Right ventricle myocardium inferior (tissue), 1 donor: ENCODE results near the gene APBB2. TPM values are rescaled to one million over a fixed set of nuclear protein-coding genes. Genes with fewer than 3 reads are reported as not detected.
"Not testable (repeated sequence)": the region's sequence is repeated elsewhere in the genome, so short reads cannot be mapped to it uniquely, and the experiment has no call there.

Experiments used
- ATAC-seq: fragments of 200-7000 bp; cut with Tn5 transposase; one replicate; pipeline ENCODE4 v1.9.1; 2020; ENCODE audit warnings: mild to moderate bottlenecking, moderate library complexity
- DNase-seq: peaks from one replicate; pipeline ENCODE4 v3.0.0; 2021; ENCODE audit errors: missing footprints
- intact Hi-C: fragments of 100-400 bp; cut with DNase I; formaldehyde crosslinking; loops from one replicate; pipeline ENCODE4 v1.11.0; 2022
- total RNA-seq: library from RNA; stranded (reverse); fragmentation: NEBNext Ultra II Directional; extraction: Animal tissue kit (Norgen Biotek cat#: 25700); gene quantifications from one replicate; pipeline ENCODE4 v1.2.1, GENCODE V29; 2021
- donor health status: DM: no; HTN: yes; CAD: no; lungs with severe emphysema.

Gene APBB2
- total RNA-seq, 1 donor from 2014 or later: 23.8 TPM

DNA sequence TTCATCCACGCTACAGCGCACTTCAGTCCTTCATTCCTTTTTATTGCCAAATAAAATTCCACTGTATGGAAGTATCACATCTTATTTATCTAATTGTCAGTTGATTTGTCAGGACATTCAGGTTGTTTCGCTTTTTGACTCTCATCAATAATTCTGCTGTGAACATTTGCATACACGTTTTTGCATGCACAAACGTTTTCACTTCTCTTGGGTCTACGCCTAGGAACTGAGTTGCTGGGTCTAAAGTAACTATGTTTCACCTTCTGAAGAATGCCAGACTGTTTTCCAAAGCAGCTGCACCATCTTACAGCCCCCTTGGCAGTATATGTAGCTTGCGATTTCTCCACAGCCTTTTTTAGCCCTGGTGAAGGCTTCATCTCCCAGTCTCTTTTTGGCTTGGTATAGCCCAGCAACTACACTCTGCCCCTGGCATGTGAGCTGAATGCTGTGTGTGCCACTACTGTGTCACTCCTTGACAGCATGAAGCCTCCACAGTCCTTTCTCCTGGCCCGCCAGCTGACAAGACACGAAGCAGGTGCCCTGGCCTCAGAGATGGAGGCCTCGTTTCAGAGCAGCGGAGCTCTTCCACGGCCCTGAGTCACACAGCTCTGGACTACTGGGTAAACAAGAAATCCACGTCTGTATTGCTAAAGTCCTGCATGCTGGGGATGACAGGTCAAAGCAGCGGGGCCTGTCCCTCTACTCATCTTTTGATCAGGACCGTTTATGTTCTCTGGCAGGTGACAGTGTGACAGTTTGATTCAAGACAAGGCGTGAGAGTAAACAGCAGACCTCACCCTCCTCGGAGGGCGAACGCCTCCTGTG lies 389.1 kb downstream of the APBB2 start:
- intact Hi-C loops: no loop called here
- peak; percentile 28 for DNase-seq
- no peak for ATAC-seq

DNA sequence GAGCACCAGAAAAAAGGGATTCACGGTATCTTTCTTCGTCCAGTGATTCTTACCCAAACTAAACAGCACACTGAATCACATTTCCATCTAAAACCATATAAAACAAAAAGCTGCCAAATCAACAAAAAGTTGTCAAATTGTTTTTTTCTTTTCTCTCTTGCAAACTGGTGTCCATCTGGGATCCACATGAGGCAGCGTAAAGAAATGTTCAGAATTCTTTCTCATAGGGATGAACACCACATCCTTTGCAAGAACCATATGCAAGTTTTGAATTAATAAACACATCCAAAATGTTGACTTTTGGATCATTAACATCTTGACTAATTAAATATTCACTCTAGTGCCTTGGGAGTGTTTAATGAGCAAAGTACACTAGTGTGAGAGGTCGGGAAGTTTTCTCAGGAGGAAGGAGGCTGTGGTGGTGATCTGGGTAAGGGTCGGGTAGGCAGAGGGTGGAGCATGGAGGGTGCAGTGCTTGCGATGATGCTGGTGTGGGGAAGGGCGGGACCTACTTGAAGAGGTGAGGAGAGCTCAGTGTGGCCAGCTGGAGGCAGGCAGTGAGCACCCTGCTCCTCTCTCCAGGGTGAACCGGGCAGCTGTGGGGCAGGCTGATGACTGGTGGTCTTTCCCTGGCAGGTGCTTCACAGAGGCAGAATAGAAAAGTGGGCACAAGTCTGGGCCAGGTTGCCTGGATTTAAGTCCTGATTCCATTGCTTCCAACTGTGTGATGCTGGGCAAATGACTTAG lies 391.7 kb downstream of the APBB2 start:
- intact Hi-C loops: no loop called here
- DNase-seq: no peak
- no peak for ATAC-seq

GRCh38 chr4:40820101-40820500 lies 394.2 kb downstream of the APBB2 start:
- DNase-seq (no peak), ATAC-seq (no peak)
- intact Hi-C loops: no loop called here

- DNase-seq, intact Hi-C loops, ATAC-seq: not testable (repeated sequence)
Observed at GRCh38 chr4:40817157-40817556, 397.2 kb downstream of the APBB2 start.

DNA sequence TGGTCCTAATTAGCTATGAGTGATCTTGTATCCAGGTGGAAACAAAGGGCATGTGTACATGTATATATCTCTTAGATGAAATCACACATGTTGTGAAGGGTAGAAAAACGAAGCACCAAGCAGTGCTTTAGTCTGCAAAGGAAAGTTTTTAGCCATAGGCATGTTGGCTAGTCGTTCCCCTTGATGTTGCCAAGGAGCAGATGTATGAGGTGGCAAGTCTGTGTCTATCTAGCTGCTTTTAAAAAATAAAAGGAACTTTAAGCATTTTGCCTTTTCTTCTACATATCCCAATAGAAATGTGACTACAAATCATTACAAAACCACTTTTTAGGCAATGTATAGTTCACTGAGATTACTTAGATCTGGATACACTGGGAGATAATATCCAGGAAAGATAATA lies 401.5 kb downstream of the APBB2 start:
- ATAC-seq: no peak
- intact Hi-C loops: no loop called here

DNA sequence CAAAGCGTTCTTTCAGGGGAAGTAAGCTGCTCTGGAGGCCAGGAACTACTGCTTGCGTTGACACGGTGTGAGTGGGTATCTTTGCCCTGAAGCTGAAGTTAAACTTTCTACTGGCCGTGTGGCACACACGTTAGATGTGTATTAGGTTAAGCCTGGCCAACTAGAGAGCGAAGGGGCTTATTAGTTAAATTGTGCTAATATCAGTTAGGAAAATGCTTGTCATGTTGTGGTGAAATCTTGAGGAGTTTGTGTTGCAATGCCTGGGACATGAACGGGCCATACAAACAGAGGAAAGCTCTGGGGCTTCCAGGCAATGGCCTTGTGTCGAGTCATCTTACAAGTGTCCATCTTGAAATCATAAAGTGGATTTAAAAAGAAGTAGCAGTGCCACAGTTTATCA lies 402.0 kb downstream of the APBB2 start:
- intact Hi-C loops: no loop called here
- peak; percentile 43 for DNase-seq

More for the DNA sequence above, 401.5 kb downstream of the APBB2 start:
- DNase-seq: no peak

GRCh38 chr4:40811956-40812355 lies 402.4 kb downstream of the APBB2 start:
- ATAC-seq (no peak), DNase-seq (no peak)
- intact Hi-C loops: no loop called here

More for the DNA sequence above, 402.0 kb downstream of the APBB2 start:
- peak; percentile 26 for ATAC-seq

DNA sequence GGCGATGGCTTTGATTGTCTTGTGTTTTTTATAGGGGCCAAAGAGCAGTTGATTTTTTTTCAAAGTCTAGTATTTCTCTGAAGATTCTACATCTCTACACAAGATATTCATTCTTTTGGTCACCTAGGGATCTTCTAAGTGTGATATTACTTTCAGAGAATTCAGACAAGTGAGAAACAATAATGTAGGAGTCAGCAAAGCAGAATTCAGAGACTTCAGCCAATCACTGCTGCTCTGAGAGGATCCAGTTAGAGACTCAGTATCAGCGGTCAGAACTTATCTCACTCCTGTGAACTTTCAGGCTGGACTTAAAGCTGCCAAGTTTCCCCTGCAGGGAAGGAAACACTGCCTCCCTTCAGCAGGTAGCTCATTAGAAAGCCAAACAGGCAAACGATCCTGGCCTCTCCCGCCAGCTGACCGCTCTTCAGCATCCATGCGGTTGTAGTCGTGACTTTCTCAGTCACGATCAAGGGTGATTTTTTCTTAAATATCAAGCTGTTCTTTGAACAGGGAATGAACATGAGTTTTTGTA lies 405.4 kb downstream of the APBB2 start:
- no peak for DNase-seq
- intact Hi-C loops: no loop called here
- ATAC-seq: no peak

DNA sequence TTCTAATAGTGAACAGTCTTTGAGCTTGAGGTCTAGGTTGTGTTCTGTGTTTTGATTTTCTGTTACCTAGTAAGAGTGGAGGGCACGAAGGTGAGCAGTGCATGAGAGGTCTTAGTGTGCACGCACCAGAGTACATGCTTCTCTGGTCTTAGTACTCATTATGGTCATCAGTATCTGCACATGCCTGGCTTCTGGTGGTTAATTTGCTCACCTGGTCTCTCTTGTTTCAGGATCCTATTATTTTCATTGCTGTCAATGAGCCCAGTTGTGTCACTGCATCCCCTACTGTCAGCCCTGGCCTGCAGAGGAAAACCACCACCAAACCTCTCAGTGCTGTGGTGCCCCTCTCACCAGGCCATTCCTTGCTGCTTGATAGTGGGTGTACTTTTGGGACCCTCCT lies 409.7 kb downstream of the APBB2 start:
- DNase-seq (no peak), ATAC-seq (no peak)
- intact Hi-C loops: no loop called here

DNA sequence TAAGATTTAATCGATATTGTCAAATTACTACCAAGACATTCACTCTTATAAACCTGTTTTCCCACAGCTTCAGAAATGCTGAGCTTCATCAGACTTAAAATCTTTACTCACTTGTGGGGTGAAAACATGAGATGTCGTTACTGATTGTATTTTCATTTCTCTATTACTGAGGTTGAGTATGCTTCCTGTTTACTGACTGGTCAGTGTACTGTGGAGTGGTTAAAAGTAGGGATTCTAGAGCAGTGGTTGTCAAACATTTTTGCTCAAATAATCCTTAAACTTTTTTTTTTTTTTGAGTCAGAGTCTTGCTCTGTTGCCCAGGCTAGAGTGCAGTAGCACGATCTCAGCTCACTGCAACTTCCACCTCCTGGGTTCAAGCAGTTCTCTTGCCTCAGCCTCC lies 414.3 kb downstream of the APBB2 start:
- no peak for ATAC-seq
- DNase-seq: no peak
- intact Hi-C loops: no loop called here

- intact Hi-C loops: no loop called here
- no peak for ATAC-seq
Observed at GRCh38 chr4:40789771-40790170, 424.6 kb downstream of the APBB2 start.

GRCh38 chr4:40789031-40789430 lies 425.3 kb downstream of the APBB2 start:
- ATAC-seq (no peak), DNase-seq (no peak)
- intact Hi-C loops: no loop called here

More at GRCh38 chr4:40789771-40790170, 424.6 kb downstream of the APBB2 start:
- DNase-seq: no peak

GRCh38 chr4:40788331-40788730 lies 426.0 kb downstream of the APBB2 start:
- ATAC-seq (no peak), DNase-seq (no peak)
- intact Hi-C loops: no loop called here

- DNase-seq: no peak
- intact Hi-C loops: no loop called here
- ATAC-seq: no peak
Observed at GRCh38 chr4:40785727-40786126, 428.6 kb downstream of the APBB2 start.

- intact Hi-C loops: no loop called here
- no peak for ATAC-seq
- no peak for DNase-seq
Observed at GRCh38 chr4:40782876-40783275, 431.5 kb downstream of the APBB2 start.

GRCh38 chr4:40778090-40778489 lies 436.3 kb downstream of the APBB2 start:
- ATAC-seq (no peak), DNase-seq (no peak)
- intact Hi-C loops: no loop called here

GRCh38 chr4:40769266-40769665 lies 445.1 kb downstream of the APBB2 start:
- ATAC-seq: no peak
- intact Hi-C loops: no loop called here
- no peak for DNase-seq

GRCh38 chr4:40763228-40763716 lies 451.1 kb downstream of the APBB2 start:
- DNase-seq (no peak), ATAC-seq (no peak)
- intact Hi-C loops: no loop called here
